GM12865 (cell line): ENCODE results near the gene TPT1.

Experiments
- DNase-seq: peaks from one replicate; pipeline ENCODE4 v3.0.0; 2010; ENCODE audit warnings: low read depth
- H3K4me3 ChIP-seq: 2 replicates; pipeline ENCODE4 v1.5.1; 2011; ENCODE audit warnings: mild to moderate bottlenecking, low read depth, low read length, control low read depth
- CTCF ChIP-seq: IDR thresholded peaks from 2 replicates; pipeline ENCODE4 v1.5.1; 2011; ENCODE audit warnings: low read length, control low read depth, low read depth, inconsistent platforms; ENCODE audit not compliant: insufficient read depth; ENCODE audit errors: missing control alignments

TPT1 gene

GRCh38 chr13:45362939-45363338 is 22.0 kb upstream of the TPT1 start:
- peak; percentile 52 for DNase-seq
- peak; percentile 20 for TF ChIP-seq CTCF

GRCh38 chr13:45361596-45362206 is 20.7 kb upstream of the TPT1 start:
- no peak for TF ChIP-seq CTCF
- no peak overlapping the region for H3K4me3 ChIP-seq
- DNase-seq, result no peak

More at GRCh38 chr13:45362939-45363338, 22.0 kb upstream of the TPT1 start:
- H3K4me3 ChIP-seq, result no peak overlapping the region

- DNase-seq, result no peak
- TF ChIP-seq CTCF, result no peak
- no peak overlapping the region for H3K4me3 ChIP-seq
Observed at GRCh38 chr13:45356966-45357672, 16.1 kb upstream of the TPT1 start.

GRCh38 chr13:45353895-45354294 is 12.9 kb upstream of the TPT1 start:
- TF ChIP-seq CTCF, result no peak
- no peak for DNase-seq
- H3K4me3 ChIP-seq, result no peak overlapping the region

DNA sequence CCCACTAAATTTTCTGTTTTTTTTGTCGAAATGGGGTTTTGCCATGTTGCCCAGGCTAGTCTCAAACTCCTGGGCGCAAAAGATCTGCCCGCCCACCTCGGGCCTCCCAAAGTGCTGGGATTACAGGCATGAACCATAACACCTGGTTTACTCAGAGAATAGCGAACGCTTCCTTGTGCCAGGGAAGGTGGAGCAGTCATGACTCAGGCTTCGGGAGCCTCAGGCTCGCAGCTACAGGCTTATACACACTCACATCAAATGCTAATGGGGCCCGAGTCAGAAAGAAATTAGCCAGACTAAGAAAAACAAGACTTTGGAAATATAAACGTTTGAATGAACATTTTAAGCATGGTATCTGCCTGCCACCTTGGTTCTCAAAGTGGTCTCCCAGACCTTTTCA is 11.0 kb upstream of the TPT1 start:
- TF ChIP-seq CTCF, result no peak
- DNase-seq, result no peak
- H3K4me3 ChIP-seq, result no peak overlapping the region

GRCh38 chr13:45350152-45350551 is 9.2 kb upstream of the TPT1 start:
- H3K4me3 ChIP-seq, result no peak overlapping the region
- DNase-seq, result no peak
- TF ChIP-seq CTCF, result no peak
